GM19238 (cell line): ENCODE measurements around the gene MAP3K4.
"Not testable (repeated sequence)": the region's sequence is repeated elsewhere in the genome, so short reads cannot be mapped to it uniquely, and the experiment has no call there.

Experiments
- DNase-seq: peaks from one replicate; pipeline ENCODE4 v3.0.0; 2011; ENCODE audit warnings: low spot score; ENCODE audit not compliant: insufficient read length

The MAP3K4 gene

GRCh38 chr6:161116554-161116953 is 125.0 kb downstream of the MAP3K4 start:
- DNase-seq: no peak

GRCh38 chr6:161117308-161117707 is 125.7 kb downstream of the MAP3K4 start:
- no peak for DNase-seq

GRCh38 chr6:161117942-161118341 is 126.4 kb downstream of the MAP3K4 start:
- DNase-seq: no peak

- not testable (repeated sequence) for DNase-seq
Measured at GRCh38 chr6:161123319-161123718, 131.8 kb downstream of the MAP3K4 start.

- no peak for DNase-seq
Measured at GRCh38 chr6:161125591-161125990, 134.0 kb downstream of the MAP3K4 start.

GRCh38 chr6:161127071-161127740 is 135.6 kb downstream of the MAP3K4 start:
- DNase-seq: no peak

GRCh38 chr6:161128230-161128629 is 136.7 kb downstream of the MAP3K4 start:
- no peak for DNase-seq

GRCh38 chr6:161128680-161129196 is 137.2 kb downstream of the MAP3K4 start:
- no peak for DNase-seq

GRCh38 chr6:161130541-161130940 is 139.0 kb downstream of the MAP3K4 start:
- no peak for DNase-seq

- DNase-seq: no peak
Measured at GRCh38 chr6:161130967-161131766, 139.6 kb downstream of the MAP3K4 start.

- DNase-seq: no peak
Measured at GRCh38 chr6:161132384-161132783, 140.8 kb downstream of the MAP3K4 start.

- no peak for DNase-seq
Measured at GRCh38 chr6:161133963-161134362, 142.4 kb downstream of the MAP3K4 start.

GRCh38 chr6:161134550-161135298 is 143.2 kb downstream of the MAP3K4 start:
- no peak for DNase-seq

- no peak for DNase-seq
Measured at GRCh38 chr6:161135695-161136591, 144.4 kb downstream of the MAP3K4 start.

GRCh38 chr6:161136655-161137054 is 145.1 kb downstream of the MAP3K4 start:
- no peak for DNase-seq

- DNase-seq: no peak
Measured at GRCh38 chr6:161137320-161137719, 145.8 kb downstream of the MAP3K4 start.

- DNase-seq: no peak
Measured at GRCh38 chr6:161137839-161138542, 146.4 kb downstream of the MAP3K4 start.

GRCh38 chr6:161138543-161139303 is 147.2 kb downstream of the MAP3K4 start:
- no peak for DNase-seq

GRCh38 chr6:161139304-161139765 is 147.8 kb downstream of the MAP3K4 start:
- no peak for DNase-seq
